Suppressor macrophage treated with lipopolysaccharide for 4 hours (primary cell): ENCODE results near the gene RCAN1.
A peak's percentile ranks its signal among the peaks of the same experiment; 100 is the strongest.
"Not testable (repeated sequence)": the region's sequence is repeated elsewhere in the genome, so short reads cannot be mapped to it uniquely, and the experiment has no call there.

ENCODE experiments used
- DNase-seq: peaks from one replicate; pipeline ENCODE4 v3.0.0-alpha.2; 2020

Gene RCAN1

DNA sequence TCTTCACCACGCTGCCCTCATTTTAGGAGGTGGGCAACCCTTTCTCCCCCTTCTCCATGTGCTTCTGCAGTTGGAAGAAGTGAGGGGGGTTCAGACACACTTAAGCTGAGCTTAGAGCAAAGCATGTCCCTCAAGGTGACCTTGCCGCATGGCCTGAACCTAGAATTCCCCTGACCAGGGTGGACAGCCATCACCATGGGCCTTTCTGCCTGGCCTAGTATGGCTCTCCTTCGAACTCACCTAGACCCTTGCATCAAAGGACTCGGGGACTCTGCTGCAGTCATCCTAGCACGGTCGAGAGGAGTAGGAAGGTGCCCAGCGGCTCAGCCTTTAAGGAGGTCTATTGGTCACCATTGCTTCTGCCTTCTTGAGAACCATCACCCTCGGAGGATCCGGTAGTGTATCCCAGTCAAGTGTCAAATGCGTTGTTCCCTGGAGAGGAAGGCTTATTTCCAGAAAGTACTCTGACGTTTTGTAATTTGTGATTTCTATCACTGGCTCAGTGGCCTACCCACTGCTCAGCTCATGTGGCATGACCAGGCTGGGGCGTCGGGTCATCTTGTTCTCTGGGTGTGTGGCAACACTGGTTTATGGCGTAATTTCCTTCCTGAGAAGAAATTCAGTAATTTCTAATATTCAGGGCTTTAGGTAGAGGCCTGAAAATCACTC is 103.0 kb downstream of the RCAN1 start, which contains the start of gene KCNE1:
Gene KCNE1, minus strand, starts transcription at position 424 of the 669 bp plus-strand sequence. CDS start 62,576 bp downstream, outside the sequence.
- DNase-seq, result peak; percentile 95

DNA sequence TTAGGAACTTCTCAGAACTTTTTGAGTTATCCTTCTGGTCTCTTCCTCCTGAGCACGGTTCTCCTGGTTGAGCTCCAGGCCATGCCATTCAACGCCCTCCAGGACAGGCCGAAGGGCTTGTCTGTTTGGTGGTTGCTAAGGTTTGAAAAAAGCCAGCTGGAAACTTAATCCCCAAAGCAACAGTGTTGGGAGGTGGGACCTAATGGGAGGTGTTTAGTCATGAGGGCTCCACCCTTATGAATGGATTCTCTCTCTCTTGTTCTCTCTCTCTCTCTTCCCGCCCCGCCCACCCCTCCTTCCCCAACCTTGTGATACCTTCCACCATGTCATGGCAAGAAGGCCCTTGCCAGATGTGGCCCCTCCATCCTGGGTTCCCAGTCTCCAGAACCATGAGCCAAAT is 103.7 kb downstream of the RCAN1 start:
- peak; percentile 50 for DNase-seq

DNA sequence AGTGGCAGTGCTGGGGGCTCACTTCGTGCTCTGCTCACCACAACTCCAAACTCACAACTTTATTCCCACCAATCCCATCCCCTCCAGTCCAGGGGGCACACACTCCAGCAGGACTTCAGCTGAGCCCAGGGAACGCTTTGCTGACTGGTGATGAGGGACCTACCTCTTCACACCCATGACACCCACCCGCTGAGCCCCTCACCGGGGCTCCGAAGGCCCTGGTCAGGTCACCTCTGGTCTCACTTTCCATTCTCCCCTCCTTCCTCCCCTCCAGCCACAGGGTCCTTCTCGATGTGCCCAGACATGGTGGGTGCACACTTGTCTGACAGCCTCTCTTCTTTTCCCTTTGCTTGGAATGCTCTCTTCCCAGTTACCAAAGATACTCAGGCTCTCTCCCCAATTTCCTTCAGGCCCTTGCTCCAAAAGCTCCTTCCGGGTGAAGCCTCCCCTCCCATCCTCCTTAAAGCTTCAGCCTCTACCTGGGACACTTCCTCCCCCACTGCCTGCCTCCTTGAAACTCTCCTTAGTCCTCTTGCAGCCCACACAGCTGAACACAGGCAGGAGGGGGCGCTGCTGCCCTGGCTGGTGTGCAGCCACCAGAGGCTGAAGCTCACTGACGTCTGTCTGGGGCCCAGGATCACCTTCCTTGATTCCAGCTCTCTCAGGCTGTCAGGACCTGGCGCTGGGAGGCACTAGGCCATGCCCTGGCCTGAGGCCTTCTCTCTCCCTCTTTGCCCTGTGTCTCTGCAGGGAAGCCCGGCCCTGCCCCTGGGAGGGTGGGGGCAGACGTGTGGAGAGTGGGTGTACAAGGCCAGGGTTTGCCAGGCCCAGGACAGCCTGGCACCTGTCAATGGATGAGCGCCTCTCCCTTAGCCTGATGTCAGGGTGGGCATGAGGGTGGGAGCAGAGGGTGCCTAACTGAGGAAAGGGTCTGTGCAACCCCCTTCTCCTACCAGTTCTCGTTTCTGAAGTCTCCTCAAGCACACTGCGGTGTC is 104.5 kb downstream of the RCAN1 start:
- peak; percentile 83 for DNase-seq

DNA sequence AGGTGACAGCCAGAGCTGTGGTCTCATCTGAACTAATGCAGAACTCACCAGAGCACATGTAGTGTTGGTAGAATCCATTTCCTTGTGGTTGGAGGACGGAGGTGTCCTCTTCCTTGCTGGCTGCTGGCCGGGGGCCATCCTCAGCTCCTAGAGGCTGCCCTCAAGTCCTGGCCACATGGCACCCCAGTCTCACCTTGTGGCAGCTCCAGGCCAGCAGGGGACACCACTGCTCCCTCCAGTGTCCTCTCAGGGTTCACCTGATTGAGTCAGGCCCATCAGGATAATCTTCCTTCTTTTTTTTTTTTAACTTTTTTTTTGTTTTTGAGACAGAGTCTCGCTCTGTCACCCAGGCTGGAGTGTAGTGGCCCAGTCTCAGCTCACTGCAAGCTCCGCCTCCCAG is 105.8 kb downstream of the RCAN1 start:
- DNase-seq, result no peak

DNA sequence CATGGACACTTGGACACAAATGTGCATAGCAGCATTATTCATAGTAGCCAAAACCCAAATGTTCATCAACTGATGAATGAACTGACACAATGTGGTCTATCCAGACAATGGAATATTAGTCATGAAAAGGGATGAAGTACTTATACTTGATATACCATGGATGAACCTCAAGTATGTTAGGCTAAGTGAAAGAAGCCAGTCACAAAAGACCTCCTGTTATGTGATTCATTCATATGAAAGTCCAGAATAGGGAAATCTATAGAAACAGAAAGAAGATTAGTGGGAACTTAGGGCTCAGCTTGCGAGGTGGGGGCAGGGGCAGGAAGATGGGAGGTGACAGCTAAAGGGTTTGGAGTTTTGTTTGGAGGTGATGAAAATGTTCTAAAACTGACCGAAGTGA is 110.3 kb downstream of the RCAN1 start:
- peak; percentile 81 for DNase-seq

- DNase-seq, result no peak
Observed at GRCh38 chr21:34502480-34503106, 112.3 kb downstream of the RCAN1 start.

DNA sequence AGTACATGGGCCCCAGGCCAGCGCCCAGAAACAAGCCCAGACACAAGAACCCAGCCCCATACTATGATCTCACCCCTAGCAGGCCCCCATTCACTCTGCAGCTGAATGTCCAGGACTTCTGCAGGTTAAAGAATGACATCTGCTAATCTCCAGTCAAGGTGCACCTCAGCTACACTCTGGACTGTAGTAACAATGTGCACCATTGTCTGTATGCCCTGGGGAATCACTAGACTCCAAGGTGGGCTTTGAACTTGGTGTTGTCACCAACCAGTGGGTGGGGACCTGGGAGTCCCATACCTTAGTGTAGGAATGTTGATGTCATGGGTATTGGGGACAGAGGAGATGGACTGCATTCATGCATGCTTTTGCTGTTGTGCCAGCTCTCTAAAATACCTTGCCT is 113.2 kb downstream of the RCAN1 start:
- no peak for DNase-seq

DNA sequence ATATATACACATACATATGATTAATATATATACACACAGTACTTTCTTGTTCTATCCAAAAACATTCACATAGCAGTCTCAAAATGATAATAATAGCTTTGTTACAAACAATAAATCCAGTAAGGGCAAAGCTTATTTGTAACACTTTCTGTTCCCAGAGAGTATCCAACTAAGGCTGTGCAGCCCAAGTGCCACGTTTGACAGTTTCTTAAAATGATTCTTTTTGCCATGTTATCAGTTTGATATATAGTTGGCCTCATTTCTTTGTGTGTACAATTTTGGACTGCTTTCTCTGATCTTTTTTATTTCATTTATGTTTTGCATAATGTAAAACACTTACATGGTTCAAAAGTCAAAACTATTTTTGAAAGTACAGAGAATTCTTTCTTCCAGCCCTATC is 114.7 kb downstream of the RCAN1 start:
- DNase-seq, result no peak

- DNase-seq, result no peak
Observed at GRCh38 chr21:34499116-34499515, 115.8 kb downstream of the RCAN1 start.

DNA sequence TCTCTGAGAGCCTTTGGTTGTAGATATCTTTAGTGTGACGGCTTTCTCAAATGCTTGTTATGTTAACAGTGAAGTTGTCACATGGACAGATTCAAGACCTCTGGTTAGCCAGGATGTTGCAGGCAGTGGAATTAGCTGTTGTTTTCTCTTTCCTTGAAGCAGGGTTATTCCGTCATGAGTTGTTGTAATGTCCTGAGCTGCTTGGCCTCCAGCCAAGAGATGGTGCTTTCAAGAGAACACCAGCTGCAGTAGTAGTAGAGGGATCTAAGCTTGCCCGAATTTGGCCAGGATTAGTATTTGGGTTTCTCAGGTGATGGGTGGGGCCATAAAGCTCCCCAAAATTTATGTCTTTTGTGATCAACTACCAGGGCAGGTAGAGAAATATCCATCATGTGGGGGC is 116.3 kb downstream of the RCAN1 start:
- DNase-seq, result no peak

DNA sequence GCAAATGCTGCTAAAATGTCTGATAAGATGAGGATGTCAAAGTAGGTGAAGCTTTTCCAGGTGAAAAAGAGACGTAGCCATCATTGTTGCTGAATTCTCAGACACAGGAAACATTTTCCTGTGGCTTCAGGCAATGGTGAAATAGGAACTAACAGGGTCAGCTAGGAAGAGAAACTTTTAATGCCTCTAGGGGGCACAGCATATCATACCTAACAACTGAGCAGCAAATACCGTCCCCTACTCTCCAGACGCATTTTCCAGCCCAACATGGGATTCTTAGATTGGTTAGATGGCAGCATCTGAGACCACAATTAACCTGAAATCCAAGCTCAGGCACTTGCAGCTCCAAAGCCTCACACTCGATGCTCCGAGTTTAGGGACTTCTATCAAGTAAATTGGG is 131.1 kb downstream of the RCAN1 start:
- DNase-seq, result not testable (repeated sequence)

DNA sequence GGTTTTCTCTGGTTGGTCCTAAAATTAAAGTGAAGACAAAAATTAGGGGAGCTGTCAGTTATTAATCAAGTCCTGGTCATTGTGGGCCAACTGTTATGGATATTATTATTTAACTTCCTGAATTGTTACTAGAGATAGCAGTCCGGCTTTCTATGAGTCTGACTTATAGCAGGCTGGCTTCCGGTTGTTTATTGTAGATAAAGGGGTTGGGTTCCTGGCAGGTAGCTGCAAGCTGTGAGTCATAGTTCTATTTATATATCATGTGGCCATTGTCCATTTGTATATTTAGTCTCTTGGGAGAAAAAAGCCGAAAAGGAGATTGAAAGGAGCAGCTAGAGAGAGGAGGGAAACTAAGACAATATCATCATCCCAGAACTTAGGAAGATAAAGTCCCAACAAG is 131.5 kb downstream of the RCAN1 start:
- not testable (repeated sequence) for DNase-seq

DNA sequence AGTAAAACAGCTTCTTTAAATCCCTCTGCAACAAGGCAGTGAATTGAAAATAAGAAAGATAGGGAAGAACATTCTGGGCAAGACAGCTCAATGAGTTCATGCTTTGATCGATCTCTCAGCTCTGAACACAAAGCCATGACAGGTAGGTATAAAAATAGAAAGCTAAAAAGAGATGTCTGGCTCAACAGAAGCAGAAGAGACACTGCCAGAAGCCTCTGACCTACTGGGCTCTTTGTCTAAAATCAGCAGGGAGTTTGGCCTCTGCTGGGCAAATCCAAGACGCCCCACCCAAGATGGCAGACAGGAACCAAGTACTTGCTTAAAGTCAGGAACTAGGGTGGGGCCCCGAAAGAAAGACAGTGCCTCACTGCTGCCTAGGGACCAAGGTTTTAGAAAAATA is 147.6 kb downstream of the RCAN1 start:
- DNase-seq, result not testable (repeated sequence)
